Measurements from ENCODE around the gene CA7. TPM values are rescaled to one million over a fixed set of nuclear protein-coding genes. Genes with fewer than 3 reads are reported as not detected.

CA7 gene
- total RNA-seq, 2 donors from 2014 or later = not detected

DNA sequence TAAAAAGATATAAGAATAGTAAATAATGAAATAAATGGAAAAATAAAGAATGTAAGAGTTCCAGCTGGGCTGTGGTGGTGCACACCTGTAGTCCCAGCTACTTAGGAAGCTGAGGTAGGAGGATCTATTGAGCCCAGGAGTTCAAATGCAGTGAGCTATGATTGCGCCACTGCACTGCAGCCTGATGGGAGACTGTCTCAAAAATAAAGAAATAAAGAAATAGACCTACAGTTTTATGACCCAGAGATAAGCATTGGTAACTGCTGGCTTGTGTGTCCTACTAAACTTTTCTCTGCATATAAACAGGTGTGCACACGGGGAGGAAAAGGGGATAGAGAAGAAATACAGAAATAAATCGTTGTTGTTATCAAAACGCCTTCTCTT is 28.3 kb downstream of the CA7 start:
- Mint-ChIP-seq H3K27me3 (ENCODE audit: insufficient read depth) (peaks cover 12% of the 10 kb centered on the region), H3K9me3 (no peaks in the 10 kb centered on the region), H3K36me3 (ENCODE audit: low read depth) (no peaks in the 10 kb centered on the region), H3K4me3 (peak overlapping the region; percentile 54), H3K4me1 (peaks cover 5% of the 10 kb centered on the region), H3K27ac (peak overlapping the region; percentile 45)
- DNase-seq = no peak
- no peaks in the 10 kb centered on the region for H3K4me1 ChIP-seq (ENCODE audit: control insufficient read depth, insufficient read depth, low read length)
- no peak overlapping the region for H3K27ac ChIP-seq (ENCODE audit: low read depth, low read length)
- H3K27me3 ChIP-seq (ENCODE audit: control insufficient read depth, insufficient read depth, low read length, poor library complexity, severe bottlenecking) = no peaks in the 10 kb centered on the region
- 81 to 93% methylated on average over 4 of the region's 4 CpGs for WGBS, 2 experiments (ENCODE audit: insufficient coverage in 1 of 2, insufficient read length in 1 of 2)
- no peaks in the 10 kb centered on the region for H3K9me3 ChIP-seq (ENCODE audit: control insufficient read depth, low read length)
- peak overlapping the region; percentile 61 for H3K4me3 ChIP-seq (ENCODE audit: low read length)
- TF ChIP-seq, protein P1, sequence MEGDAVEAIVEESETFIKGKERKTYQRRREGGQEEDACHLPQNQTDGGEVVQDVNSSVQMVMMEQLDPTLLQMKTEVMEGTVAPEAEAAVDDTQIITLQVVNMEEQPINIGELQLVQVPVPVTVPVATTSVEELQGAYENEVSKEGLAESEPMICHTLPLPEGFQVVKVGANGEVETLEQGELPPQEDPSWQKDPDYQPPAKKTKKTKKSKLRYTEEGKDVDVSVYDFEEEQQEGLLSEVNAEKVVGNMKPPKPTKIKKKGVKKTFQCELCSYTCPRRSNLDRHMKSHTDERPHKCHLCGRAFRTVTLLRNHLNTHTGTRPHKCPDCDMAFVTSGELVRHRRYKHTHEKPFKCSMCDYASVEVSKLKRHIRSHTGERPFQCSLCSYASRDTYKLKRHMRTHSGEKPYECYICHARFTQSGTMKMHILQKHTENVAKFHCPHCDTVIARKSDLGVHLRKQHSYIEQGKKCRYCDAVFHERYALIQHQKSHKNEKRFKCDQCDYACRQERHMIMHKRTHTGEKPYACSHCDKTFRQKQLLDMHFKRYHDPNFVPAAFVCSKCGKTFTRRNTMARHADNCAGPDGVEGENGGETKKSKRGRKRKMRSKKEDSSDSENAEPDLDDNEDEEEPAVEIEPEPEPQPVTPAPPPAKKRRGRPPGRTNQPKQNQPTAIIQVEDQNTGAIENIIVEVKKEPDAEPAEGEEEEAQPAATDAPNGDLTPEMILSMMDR (conservative IDR thresholded peaks at IDR 0.05) = no peak
- no peak overlapping the region for H3K9ac ChIP-seq (ENCODE audit: extremely low read depth, low read length, poor library complexity, severe bottlenecking)
- H3K36me3 ChIP-seq (ENCODE audit: control insufficient read depth, insufficient read depth, low read length) = no peaks in the 10 kb centered on the region

DNA sequence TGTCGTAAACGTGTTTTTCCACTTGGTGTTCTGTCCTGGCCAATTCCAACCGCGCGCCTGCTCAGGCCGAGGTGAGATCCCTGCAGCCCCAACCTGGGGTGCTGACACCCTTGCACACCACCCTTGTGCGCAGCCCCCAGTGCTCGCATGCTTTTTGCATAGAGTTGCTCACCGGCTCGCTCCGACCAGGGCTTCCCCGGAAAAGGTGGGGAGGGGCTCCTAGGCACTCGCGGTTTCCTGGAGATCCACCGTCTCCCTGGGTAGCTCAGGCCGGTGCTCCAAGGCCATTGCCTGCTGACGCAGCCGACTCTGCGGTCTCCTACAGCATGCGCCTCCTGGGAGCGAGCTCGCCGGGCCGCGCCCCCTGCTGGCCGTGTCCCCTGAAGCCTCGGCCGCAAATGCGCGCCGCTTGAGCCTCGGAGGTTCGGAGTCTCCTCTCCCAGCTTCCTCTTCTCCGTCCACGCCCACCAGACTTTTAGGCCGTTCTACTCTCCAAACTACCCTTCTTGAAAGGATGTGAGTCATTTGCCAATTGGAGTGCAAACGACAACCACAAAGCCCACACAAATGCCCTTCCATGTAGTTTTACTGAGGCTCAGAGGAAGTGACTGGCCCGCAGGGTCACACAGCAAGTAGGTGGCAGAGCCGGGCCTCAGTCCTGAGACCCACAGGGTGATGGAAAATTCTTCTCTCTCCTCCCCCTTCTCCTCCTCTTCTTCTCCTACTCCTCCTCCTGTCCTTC is 28.9 kb downstream of the CA7 start:
- Mint-ChIP-seq H3K27ac (peak overlapping the region; percentile 45), H3K4me3 (peak overlapping the region; percentile 54), H3K4me1 (peaks cover 5% of the 10 kb centered on the region), H3K9me3 (no peaks in the 10 kb centered on the region), H3K27me3 (ENCODE audit: insufficient read depth) (peaks cover 12% of the 10 kb centered on the region), H3K36me3 (ENCODE audit: low read depth) (no peaks in the 10 kb centered on the region)
- H3K27me3 ChIP-seq (ENCODE audit: control insufficient read depth, insufficient read depth, low read length, poor library complexity, severe bottlenecking) = no peaks in the 10 kb centered on the region
- H3K27ac ChIP-seq (ENCODE audit: low read depth, low read length) = no peak overlapping the region
- H3K9ac ChIP-seq (ENCODE audit: extremely low read depth, low read length, poor library complexity, severe bottlenecking) = no peak overlapping the region
- TF ChIP-seq, protein P1 (conservative IDR thresholded peaks at IDR 0.05) = peak; percentile 98
- DNase-seq = peak; percentile 97
- H3K4me1 ChIP-seq (ENCODE audit: control insufficient read depth, insufficient read depth, low read length) = no peaks in the 10 kb centered on the region
- H3K36me3 ChIP-seq (ENCODE audit: control insufficient read depth, insufficient read depth, low read length) = no peaks in the 10 kb centered on the region
- 13 to 14% methylated on average over 18 to 39 of the region's 39 CpGs for WGBS, 2 experiments (ENCODE audit: insufficient coverage in 1 of 2, insufficient read length in 1 of 2)
- peak overlapping the region; percentile 61 for H3K4me3 ChIP-seq (ENCODE audit: low read length)
- H3K9me3 ChIP-seq (ENCODE audit: control insufficient read depth, low read length) = no peaks in the 10 kb centered on the region

DNA sequence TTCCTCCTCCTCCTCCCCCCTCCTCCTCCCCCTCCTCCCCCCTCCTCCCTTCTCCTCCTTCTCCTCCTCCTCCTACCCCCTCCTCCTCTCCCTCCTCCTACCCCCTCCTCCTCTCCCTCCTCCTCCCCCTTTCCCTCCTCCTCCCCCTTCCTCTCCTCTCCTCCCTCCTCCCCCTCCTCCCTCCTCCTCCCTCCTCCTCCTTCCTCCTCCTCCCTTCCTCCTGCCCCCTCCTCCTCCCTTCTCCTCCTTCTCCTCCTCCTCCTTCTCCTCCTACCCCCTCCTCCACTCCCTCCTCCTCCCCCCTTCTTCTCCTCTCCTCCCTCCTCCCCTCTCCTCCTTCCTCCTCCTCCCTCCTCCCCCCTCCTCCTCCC is 29.5 kb downstream of the CA7 start:
- Mint-ChIP-seq H3K9me3 (no peaks in the 10 kb centered on the region), H3K36me3 (ENCODE audit: low read depth) (no peaks in the 10 kb centered on the region), H3K4me1 (peaks cover 5% of the 10 kb centered on the region), H3K27ac (no peak overlapping the region), H3K27me3 (ENCODE audit: insufficient read depth) (peaks cover 14% of the 10 kb centered on the region), H3K4me3 (peak overlapping the region; percentile 54)
- no peaks in the 10 kb centered on the region for H3K4me1 ChIP-seq (ENCODE audit: control insufficient read depth, insufficient read depth, low read length)
- H3K9me3 ChIP-seq (ENCODE audit: control insufficient read depth, low read length) = no peaks in the 10 kb centered on the region
- DNase-seq = no peak
- H3K36me3 ChIP-seq (ENCODE audit: control insufficient read depth, insufficient read depth, low read length) = no peaks in the 10 kb centered on the region
- TF ChIP-seq, protein P1 (conservative IDR thresholded peaks at IDR 0.05) = no peak
- no peak overlapping the region for H3K9ac ChIP-seq (ENCODE audit: extremely low read depth, low read length, poor library complexity, severe bottlenecking)
- no peak overlapping the region for H3K27ac ChIP-seq (ENCODE audit: low read depth, low read length)
- H3K4me3 ChIP-seq (ENCODE audit: low read length) = no peak overlapping the region
- no peaks in the 10 kb centered on the region for H3K27me3 ChIP-seq (ENCODE audit: control insufficient read depth, insufficient read depth, low read length, poor library complexity, severe bottlenecking)

Data from endodermal cell (in vitro differentiated cells).